ENCODE measurements around the gene HOXA11. TPM values are rescaled to one million over a fixed set of nuclear protein-coding genes. Genes with fewer than 3 reads are reported as not detected.

The HOXA11 gene
- total and polyA plus RNA-seq, 10 of the 15 experiments (the other 5 are each of a cell fraction or from before 2014, with no cell fraction given) = not detected

DNA sequence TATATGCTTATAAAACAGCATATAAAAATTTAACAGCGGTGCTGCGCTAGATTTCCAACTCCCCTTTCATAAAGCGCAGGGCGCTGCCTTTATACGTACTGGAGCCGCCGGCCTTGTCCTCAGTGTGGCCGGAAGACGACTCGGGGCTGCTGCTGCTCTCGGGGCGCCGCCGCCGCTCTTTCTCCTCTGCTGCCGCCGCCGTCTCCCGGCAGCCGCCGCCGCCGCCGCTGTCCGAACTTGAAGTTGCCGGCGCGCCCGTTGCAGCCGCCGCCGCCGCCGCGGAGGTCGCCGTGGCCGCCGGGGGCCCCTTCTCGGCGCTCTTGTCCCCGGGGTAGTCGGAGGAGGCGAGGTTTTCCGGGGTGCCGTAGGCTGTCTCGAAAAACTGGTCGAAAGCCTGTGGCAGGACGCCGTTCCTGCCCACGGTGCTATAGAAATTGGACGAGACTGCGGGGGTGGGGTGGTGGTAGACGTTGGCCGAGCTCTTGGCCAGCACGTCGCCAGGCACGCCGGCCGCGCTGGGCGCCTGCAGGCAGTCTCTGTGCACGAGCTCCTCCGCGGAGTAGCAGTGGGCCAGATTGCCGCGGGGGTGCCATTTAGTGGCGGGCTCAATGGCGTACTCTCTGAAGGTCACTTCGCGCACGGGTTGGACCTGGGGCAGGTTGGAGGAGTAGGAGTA lies 557 bp downstream of the HOXA11 start:
- Histone ChIP-seq H3K36me3 (ENCODE audit: control insufficient read depth in 2 of 2, insufficient read depth in 2 of 2, low read length in 1 of 2) (no peaks in the 10 kb centered on the region), H2AFZ (ENCODE audit: control insufficient read depth, low read depth, low read length) (no peak overlapping the region), H3K79me2 (ENCODE audit: control insufficient read depth, insufficient read depth, low read length) (no peaks in the 10 kb centered on the region), H3K4me3 (no peak overlapping the region), H3K4me2 (ENCODE audit: control insufficient read depth, insufficient read depth) (peak overlapping the region; percentile 22), H3K27me3 (replicated peaks in 1 of 2; ENCODE audit: control insufficient read depth in 2 of 2, insufficient read depth in 2 of 2, low read length in 1 of 2) (peaks cover 37 to 50% of the 10 kb centered on the region in 2 experiments), H3K27ac (ENCODE audit: control insufficient read depth, insufficient read depth) (no peak overlapping the region), H3K9me3 (replicated peaks; ENCODE audit: control insufficient read depth, insufficient read depth, low read length) (no peaks in the 10 kb centered on the region; the same call in 2 of the 3 replicates), H3K4me1 (ENCODE audit: control insufficient read depth, insufficient read depth, low read length) (no peaks in the 10 kb centered on the region), H4K20me1 (ENCODE audit: control insufficient read depth, insufficient read depth) (no peaks in the 10 kb centered on the region), H3K9ac (ENCODE audit: control insufficient read depth, insufficient read depth, low read length) (no peak overlapping the region)
- no peak for DNase-seq (ENCODE audit: low read depth, low spot score)
- TF ChIP-seq GABPA (IDR thresholded peaks at IDR 0.05; ENCODE audit: low read depth) (no peak), HDAC6 (IDR thresholded peaks at IDR 0.05; ENCODE audit: unreplicated experiment) (no peak), SRF (IDR thresholded peaks at IDR 0.05; ENCODE audit: low read depth in 2 of 2, low read length in 2 of 2) (no peak), NRF1 (conservative IDR thresholded peaks at IDR 0.05; ENCODE audit: low read depth, low read length) (no peak), ZNF622 (IDR thresholded peaks at IDR 0.05) (no peak), RELA (IDR thresholded peaks at IDR 0.05; ENCODE audit: borderline replicate concordance, partially characterized antibody) (no peak), CBFB (IDR thresholded peaks at IDR 0.05; ENCODE audit: low read depth) (no peak)
- TF ChIP-seq, protein P1, sequence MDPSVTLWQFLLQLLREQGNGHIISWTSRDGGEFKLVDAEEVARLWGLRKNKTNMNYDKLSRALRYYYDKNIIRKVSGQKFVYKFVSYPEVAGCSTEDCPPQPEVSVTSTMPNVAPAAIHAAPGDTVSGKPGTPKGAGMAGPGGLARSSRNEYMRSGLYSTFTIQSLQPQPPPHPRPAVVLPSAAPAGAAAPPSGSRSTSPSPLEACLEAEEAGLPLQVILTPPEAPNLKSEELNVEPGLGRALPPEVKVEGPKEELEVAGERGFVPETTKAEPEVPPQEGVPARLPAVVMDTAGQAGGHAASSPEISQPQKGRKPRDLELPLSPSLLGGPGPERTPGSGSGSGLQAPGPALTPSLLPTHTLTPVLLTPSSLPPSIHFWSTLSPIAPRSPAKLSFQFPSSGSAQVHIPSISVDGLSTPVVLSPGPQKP (IDR thresholded peaks at IDR 0.05; ENCODE audit: low read depth, low read length) = no peak
- TF ChIP-seq, protein P2, sequence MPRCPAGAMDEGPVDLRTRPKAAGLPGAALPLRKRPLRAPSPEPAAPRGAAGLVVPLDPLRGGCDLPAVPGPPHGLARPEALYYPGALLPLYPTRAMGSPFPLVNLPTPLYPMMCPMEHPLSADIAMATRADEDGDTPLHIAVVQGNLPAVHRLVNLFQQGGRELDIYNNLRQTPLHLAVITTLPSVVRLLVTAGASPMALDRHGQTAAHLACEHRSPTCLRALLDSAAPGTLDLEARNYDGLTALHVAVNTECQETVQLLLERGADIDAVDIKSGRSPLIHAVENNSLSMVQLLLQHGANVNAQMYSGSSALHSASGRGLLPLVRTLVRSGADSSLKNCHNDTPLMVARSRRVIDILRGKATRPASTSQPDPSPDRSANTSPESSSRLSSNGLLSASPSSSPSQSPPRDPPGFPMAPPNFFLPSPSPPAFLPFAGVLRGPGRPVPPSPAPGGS (IDR thresholded peaks at IDR 0.05; ENCODE audit: borderline replicate concordance, insufficient read depth, low read depth, low read length, poor library complexity, severe bottlenecking) = no peak
- TF ChIP-seq, protein P3, sequence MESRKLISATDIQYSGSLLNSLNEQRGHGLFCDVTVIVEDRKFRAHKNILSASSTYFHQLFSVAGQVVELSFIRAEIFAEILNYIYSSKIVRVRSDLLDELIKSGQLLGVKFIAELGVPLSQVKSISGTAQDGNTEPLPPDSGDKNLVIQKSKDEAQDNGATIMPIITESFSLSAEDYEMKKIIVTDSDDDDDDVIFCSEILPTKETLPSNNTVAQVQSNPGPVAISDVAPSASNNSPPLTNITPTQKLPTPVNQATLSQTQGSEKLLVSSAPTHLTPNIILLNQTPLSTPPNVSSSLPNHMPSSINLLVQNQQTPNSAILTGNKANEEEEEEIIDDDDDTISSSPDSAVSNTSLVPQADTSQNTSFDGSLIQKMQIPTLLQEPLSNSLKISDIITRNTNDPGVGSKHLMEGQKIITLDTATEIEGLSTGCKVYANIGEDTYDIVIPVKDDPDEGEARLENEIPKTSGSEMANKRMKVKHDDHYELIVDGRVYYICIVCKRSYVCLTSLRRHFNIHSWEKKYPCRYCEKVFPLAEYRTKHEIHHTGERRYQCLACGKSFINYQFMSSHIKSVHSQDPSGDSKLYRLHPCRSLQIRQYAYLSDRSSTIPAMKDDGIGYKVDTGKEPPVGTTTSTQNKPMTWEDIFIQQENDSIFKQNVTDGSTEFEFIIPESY (IDR thresholded peaks at IDR 0.05) = no peak
- ChIA-PET SMC1A (ENCODE audit: uncharacterized antibody, unreplicated experiment) (no interaction called here), RAD21 (ENCODE audit: unreplicated experiment) (interaction anchor here (0.7 to 1.4 kb wide), 2 partner anchors 11 to 1820 kb away, joined by 3 to 4 read pairs; no protein-coding TSS in a partner anchor), POLR2A (no interaction called here), CTCF (no interaction called here)
- no peak for FAIRE-seq
- intact Hi-C loops (cut with micrococcal nuclease; ENCODE audit: unreplicated experiment) = no loop called here
- ATAC-seq = peak; percentile 71
- in situ Hi-C loops (cut with MboI) = no loop called here
- 33% methylated on average over 64 of the region's 72 CpGs for WGBS (ENCODE audit: insufficient coverage, insufficient replicate concordance, low lambda C conversion rate, missing lambda C conversion rate)
- BruUV-seq (replicated peaks) = no TSS peak
